Neural cell (in vitro differentiated cells): ENCODE results near the gene CCDC122. TPM values are rescaled to one million over a fixed set of nuclear protein-coding genes. Genes with fewer than 3 reads are reported as not detected.

Source experiments
- H2AFZ ChIP-seq: fragments of 200-600, 300-800 bp; sonication (generic), shearing (Covaris generic); 2 replicates; pipeline ENCODE4 v1.6.0; 2014; ENCODE audit warnings: low read depth, mild to moderate bottlenecking, antibody characterized with exemption, low read length, moderate library complexity
- H3F3A ChIP-seq: fragments of 200-600 bp; shearing (Covaris generic); 2 replicates; pipeline ENCODE4 v1.6.1; 2016; ENCODE audit warnings: mild to moderate bottlenecking, moderate library complexity, mixed read lengths, antibody characterized with exemption, low read length; ENCODE audit not compliant: insufficient read depth, poor library complexity, severe bottlenecking
- H3K27ac ChIP-seq: fragments of 200-600, 300-800 bp; sonication (generic), shearing (Covaris generic); 2 replicates; pipeline ENCODE4 v1.5.1; 2014; ENCODE audit warnings: mild to moderate bottlenecking, low read length, moderate library complexity
- H3K27me3 ChIP-seq: fragments of 300-800, 200-600 bp; sonication (generic), shearing (Covaris generic); 2 replicates; pipeline ENCODE4 v1.6.0; 2014; ENCODE audit warnings: mild to moderate bottlenecking, low read depth, low read length, moderate library complexity; ENCODE audit not compliant: insufficient read depth
- H3K36me3 ChIP-seq: fragments of 300-800, 200-600 bp; sonication (generic), shearing (Covaris generic); 2 replicates; pipeline ENCODE4 v1.5.1; 2014; ENCODE audit warnings: mild to moderate bottlenecking, antibody characterized with exemption, low read length, moderate library complexity; ENCODE audit not compliant: insufficient read depth
- H3K4me2 ChIP-seq: fragments of 300-800, 200-600 bp; sonication (generic), shearing (Covaris generic); 2 replicates; pipeline ENCODE4 v1.6.0; 2014; ENCODE audit warnings: mild to moderate bottlenecking, low read length
- H3K4me3 ChIP-seq: fragments of 300-800, 200-600 bp; sonication (generic), shearing (Covaris generic); 2 replicates; pipeline ENCODE4 v1.5.1; 2014; ENCODE audit warnings: mild to moderate bottlenecking, low read length, moderate library complexity
- H3K79me2 ChIP-seq: fragments of 200-600 bp; shearing (Covaris generic); replicated peaks from 2 replicates; pipeline ENCODE4 v1.6.0; 2014; ENCODE audit warnings: mild to moderate bottlenecking, low read length, moderate library complexity; ENCODE audit not compliant: insufficient read depth
- H3K9ac ChIP-seq: fragments of 300-800, 200-600 bp; sonication (generic), shearing (Covaris generic); 2 replicates; pipeline ENCODE4 v1.6.1; 2016; ENCODE audit warnings: mild to moderate bottlenecking, low read length, mixed read lengths
- H3K9me2 ChIP-seq: fragments of 200-600 bp; shearing (Covaris generic); 2 replicates; pipeline ENCODE4 v1.6.1; 2016; ENCODE audit warnings: mild to moderate bottlenecking, low read length, mixed read lengths; ENCODE audit not compliant: insufficient read depth
- H3K9me3 ChIP-seq: fragments of 200-600, 300-800 bp; sonication (generic), shearing (Covaris generic); 2 replicates; pipeline ENCODE4 v1.6.1; 2016; ENCODE audit warnings: mild to moderate bottlenecking, mixed run types, low read length, moderate library complexity, mixed read lengths
- H4K20me1 ChIP-seq: fragments of 200-600 bp; shearing (Covaris generic); 2 replicates; pipeline ENCODE4 v1.6.1; 2016; ENCODE audit warnings: mild to moderate bottlenecking, mixed run types; ENCODE audit not compliant: insufficient read depth
- MXI1 ChIP-seq: fragments of 450-650 bp; conservative IDR thresholded peaks from 2 replicates; pipeline ENCODE4 v1.6.1; 2014; ENCODE audit warnings: antibody characterized with exemption, mild to moderate bottlenecking; ENCODE audit not compliant: poor library complexity, severe bottlenecking
- RAD21 ChIP-seq: fragments of 450-650 bp; conservative IDR thresholded peaks from 2 replicates; pipeline ENCODE4 v1.6.1; 2014; ENCODE audit warnings: antibody characterized with exemption, mild to moderate bottlenecking, moderate library complexity
- REST ChIP-seq: IDR thresholded peaks from 2 replicates; pipeline ENCODE4 v1.6.1; 2012; ENCODE audit warnings: borderline replicate concordance
- TAF1 ChIP-seq: IDR thresholded peaks from 2 replicates; pipeline ENCODE4 v1.6.1; 2012; ENCODE audit warnings: low read depth
- polyA plus RNA-seq: library from polyadenylated mRNA; depleted of rRNA; stranded (reverse); fragments of >200 nt; gene quantifications from 2 replicates; pipeline ENCODE4 v1.2.3, GENCODE V29; 2014
- small RNA-seq, 3 experiments: library from RNA; depleted of rRNA; stranded (forward); fragments of <200 nt; gene quantifications; one replicate each; pipeline ENCODE3, GENCODE V24; 2012

Gene CCDC122
- polyA plus RNA-seq, 1 donor from 2014 or later = 0.79 TPM

DNA sequence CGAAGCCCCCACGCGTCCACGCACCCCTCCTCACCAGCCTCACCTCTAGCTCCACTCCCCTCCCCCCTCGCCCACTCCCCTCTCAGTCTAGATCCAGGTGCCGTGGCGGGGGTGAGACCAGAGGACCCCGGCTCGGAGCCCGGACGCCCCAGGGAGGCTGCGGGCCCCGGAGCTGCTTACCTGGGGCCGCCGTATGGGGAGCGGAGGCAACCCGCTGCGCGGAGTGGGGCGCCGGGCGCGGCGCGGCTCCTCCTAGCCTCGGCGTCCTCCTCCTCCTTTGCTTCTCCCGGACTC lies 93.1 kb downstream of the CCDC122 start:
- peak overlapping the region; percentile 87 for H3K4me3 ChIP-seq
- H3K36me3 ChIP-seq = no peaks in the 10 kb centered on the region
- H3K9ac ChIP-seq = peak overlapping the region; percentile 84
- H3K79me2 ChIP-seq = peaks cover 33% of the 10 kb centered on the region
- peak overlapping the region; percentile 51 for H2AFZ ChIP-seq
- no peaks in the 10 kb centered on the region for H4K20me1 ChIP-seq
- H3F3A ChIP-seq = peaks cover 5% of the 10 kb centered on the region
- peak overlapping the region; percentile 94 for H3K27ac ChIP-seq
- no peaks in the 10 kb centered on the region for H3K9me3 ChIP-seq
- H3K4me2 ChIP-seq = peak overlapping the region; percentile 87
- H3K9me2 ChIP-seq = no peaks in the 10 kb centered on the region
- no peak for TF ChIP-seq REST
- TF ChIP-seq RAD21 = no peak
- TF ChIP-seq MXI1 = no peak
- no peak for TF ChIP-seq TAF1
- no peaks in the 10 kb centered on the region for H3K27me3 ChIP-seq

Small RNA genes within 50 kb of the gene (small RNA-seq; reads per million reads assigned to genes)
- gene AL162713.1 = 0 reads per million in 3 experiments

Other genes starting within 250 kb of the CCDC122 start
- 42.6 and 43.7 TPM in 2 replicates for gene ENOX1, start 92.8 kb downstream of the CCDC122 start, polyA plus RNA-seq
- 2.2 and 2.5 TPM in 2 replicates for gene LACC1, start 164 bp upstream of the CCDC122 start, polyA plus RNA-seq